GM12874 (cell line): ENCODE measurements around the gene IFT43.

Experiments
- TF ChIP-seq, protein P1 (sequence below): IDR thresholded peaks from 2 replicates; pipeline ENCODE4 v1.5.1; 2011; ENCODE audit warnings: low read depth, mild to moderate bottlenecking, control low read depth, low read length, moderate library complexity; ENCODE audit not compliant: insufficient read depth

The IFT43 gene

DNA sequence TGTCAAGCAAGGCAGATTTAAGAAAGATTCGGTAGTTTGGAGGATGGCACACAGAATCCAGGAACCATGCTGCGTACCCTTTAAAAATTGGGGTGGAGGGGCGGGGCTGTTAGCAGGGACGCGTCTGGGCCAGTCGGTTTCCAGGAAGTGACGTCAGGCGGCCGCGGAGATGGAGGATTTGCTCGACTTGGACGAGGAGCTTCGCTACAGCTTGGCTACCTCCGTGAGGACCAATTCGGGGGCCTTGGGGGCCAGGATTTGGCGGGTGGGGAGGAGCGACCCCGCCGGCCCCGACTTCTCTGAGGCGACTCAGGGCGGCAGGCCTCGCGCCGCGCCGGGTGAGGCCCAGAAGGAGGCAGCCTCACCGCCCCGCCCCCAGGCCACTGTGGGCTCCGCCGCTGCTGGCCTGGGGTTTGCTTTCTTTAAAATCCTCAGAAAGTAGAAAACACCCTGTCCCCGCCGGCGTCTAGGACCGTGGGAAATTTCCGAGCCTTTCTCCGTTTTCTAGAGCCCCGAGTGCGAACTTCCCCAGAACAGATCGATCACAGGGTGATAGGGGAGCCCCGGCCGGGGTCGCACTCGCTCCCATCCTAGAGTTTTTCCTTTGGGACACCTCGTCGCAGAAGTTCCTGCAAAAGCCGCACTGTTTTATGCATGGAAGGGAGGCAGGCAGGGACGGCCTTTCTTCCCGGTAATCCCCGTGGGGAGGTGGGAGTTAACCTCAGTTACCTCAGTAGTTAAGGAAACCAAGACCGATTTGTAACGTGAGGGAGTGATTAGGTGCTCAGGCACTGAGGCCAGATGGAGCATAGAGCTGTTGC is at the start of gene IFT43:
TSS of gene IFT43 (plus strand) at position 146 of the 821 bp plus-strand sequence. CDS start at position 170, 24 bp downstream.
- TF ChIP-seq, protein P1, sequence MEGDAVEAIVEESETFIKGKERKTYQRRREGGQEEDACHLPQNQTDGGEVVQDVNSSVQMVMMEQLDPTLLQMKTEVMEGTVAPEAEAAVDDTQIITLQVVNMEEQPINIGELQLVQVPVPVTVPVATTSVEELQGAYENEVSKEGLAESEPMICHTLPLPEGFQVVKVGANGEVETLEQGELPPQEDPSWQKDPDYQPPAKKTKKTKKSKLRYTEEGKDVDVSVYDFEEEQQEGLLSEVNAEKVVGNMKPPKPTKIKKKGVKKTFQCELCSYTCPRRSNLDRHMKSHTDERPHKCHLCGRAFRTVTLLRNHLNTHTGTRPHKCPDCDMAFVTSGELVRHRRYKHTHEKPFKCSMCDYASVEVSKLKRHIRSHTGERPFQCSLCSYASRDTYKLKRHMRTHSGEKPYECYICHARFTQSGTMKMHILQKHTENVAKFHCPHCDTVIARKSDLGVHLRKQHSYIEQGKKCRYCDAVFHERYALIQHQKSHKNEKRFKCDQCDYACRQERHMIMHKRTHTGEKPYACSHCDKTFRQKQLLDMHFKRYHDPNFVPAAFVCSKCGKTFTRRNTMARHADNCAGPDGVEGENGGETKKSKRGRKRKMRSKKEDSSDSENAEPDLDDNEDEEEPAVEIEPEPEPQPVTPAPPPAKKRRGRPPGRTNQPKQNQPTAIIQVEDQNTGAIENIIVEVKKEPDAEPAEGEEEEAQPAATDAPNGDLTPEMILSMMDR = no peak

DNA sequence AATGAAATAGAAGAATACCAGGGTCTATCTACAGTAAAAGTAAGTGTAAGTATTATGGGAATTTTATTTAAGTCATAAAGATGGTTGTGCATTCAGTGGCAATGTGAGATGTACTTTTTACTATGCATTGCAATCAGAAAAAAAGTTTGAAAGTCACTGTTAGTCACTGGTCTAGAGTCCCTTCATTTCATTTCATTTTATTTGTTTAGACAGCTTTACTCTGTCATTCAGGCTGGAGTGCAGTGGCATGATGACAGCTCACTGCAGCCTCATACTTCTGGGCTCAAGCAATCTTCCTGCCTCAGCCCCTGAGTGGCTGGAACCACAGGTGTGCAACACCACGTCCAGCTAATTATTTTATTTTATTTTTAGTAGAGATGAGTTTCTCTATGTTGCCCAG is 46.4 kb upstream of the IFT43 start:
- TF ChIP-seq, protein P1 = no peak

DNA sequence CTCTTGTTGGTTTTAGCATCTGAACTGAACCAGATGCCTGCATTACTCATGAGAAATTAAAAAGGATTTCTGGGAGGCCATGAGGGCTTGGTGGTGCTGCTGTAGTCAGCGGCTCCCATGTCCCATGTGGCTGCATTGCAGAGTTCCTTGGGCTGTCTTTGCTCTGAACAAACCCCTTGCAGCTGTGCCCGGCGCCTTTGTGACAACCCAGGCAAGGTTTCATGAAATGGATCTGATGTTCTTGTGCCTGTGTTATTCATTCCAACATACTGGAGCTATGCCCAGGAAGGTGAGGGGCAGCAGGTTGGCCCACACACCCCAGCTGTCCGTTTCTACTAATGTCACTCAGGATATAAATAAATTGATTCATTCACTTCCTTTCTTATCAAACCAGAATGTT is 44.5 kb upstream of the IFT43 start:
- TF ChIP-seq, protein P1 = no peak

DNA sequence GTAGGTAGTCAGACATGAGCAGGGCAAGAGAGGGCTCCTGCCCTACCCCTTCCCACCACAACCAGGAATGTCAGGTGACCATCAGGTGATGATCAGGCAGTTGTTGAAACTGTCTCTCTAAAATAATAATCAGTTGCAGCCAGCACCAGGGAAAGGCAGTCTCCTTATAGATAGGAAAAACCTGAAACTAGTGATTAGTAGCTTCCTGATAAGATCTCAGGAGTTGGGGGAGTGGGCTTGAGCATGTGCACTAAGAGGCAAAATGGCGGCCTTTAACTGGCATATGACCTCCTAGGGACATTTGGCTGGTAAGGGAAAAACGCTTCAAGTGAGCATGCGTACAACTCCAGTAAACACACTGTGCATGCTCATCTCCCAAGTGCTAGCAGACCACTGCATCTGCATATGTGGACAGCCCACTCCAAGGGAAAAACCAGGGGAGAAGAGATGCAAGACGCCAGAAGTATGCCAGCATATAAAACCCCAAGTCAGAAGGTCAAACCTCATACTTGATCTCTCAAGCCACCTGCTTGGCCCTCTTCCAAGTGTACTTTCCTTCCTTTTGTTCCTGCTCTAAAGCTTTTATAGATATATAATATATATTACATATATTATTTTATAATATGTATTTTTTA is 40.8 kb upstream of the IFT43 start:
- TF ChIP-seq, protein P1 = no peak

DNA sequence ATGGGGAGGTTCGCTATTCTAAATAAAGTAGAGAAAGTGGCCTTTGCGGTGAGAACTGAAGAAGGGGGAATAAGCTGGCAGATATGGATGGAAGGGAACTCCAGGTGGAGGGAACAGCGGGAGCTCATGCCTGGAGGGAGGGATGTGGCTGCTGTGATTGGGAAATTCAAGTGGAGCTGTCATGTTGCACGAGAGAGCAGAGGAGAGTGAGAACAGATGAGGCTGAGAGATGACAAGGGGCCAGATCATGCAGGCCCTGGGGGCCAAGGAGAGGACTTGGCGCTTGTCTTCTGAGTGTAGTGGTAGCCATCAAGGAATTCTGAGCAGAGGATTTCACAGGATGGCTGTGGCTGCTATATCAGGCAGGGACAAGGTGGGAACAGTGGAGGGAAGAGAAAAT is 38.8 kb upstream of the IFT43 start:
- TF ChIP-seq, protein P1 = no peak

DNA sequence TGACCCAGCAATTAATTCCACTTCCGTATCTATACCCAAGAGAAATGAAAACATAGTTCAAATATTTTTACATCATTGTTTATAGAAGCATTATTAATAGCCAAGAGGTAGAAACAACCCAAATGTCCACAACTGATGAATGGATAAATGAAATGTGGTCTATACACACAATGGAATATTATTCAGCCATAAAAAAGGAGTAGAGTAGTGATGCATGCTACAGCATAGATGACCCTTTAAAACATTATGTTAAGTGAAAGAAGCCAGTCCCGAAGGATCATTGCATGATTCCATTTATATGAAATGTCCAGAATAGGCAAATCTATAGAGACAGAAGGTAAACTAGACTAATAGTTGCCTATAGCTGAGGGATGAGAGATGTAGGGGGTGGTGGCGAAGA is 33.1 kb upstream of the IFT43 start:
- TF ChIP-seq, protein P1 = no peak

DNA sequence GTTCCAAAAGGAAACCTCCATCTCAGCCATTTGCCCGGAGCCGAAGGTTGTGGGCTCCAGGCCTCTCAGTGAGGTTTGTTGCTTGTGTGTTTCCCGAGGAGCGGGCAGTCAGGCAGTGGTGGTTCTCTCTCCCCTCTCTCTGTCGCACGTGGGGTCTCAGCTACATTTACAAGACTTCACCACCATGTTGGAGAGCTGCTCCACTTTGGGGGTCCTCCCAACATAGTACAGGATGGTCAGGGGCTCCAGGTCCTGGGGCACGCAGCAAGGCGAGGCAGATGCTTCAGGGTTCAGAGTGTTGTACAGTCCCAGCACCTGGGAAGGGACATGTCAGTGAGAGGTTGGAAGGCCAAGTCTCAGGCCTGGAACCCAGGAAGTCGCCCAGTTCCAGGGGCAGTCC is 26.5 kb upstream of the IFT43 start:
- TF ChIP-seq, protein P1 = no peak
